ENCODE data around the gene ZNF497. TPM values are rescaled to one million over a fixed set of nuclear protein-coding genes. Genes with fewer than 3 reads are reported as not detected.

The ZNF497 gene
- total and polyA plus RNA-seq, 2 donors (not counting 1 experiment from before 2014, with no cell fraction given) = 1.6 to 2.7 TPM

- intact Hi-C loops (cut with micrococcal nuclease) = no loop called here
- Histone ChIP-seq H3K4me1 (ENCODE audit: control insufficient read depth in 2 of 2, insufficient read depth in 2 of 2, low read length in 2 of 2) (peaks cover 22 to 35% of the 10 kb centered on the region in 2 donors), H3K27ac (ENCODE audit: low read length in 2 of 2) (no peak overlapping the region), H2AFZ (ENCODE audit: insufficient read depth, low read depth, low read length, poor library complexity, severe bottlenecking) (no peak overlapping the region), H3K4me2 (replicated peaks; ENCODE audit: low read depth, low read length, poor library complexity, severe bottlenecking) (no peak overlapping the region), H3K36me3 (replicated peaks in 1 of 2; ENCODE audit: control extremely low read depth in 1 of 2, control insufficient read depth in 1 of 2, extremely low read depth in 1 of 2, insufficient read depth in 2 of 2, low read length in 1 of 2) (no peaks in the 10 kb centered on the region), H3K9ac (ENCODE audit: low read length) (no peak overlapping the region), H3K27me3 (replicated peaks in 1 of 4; ENCODE audit: control extremely low read depth in 1 of 4, control insufficient read depth in 3 of 4, insufficient read depth in 4 of 4, low read length in 3 of 4) (peaks cover 0 to 5% (median 0%) of the 10 kb centered on the region in 4 experiments), H3K4me3 (ENCODE audit: control extremely low read depth in 1 of 5, extremely low read depth in 1 of 5, insufficient read depth in 1 of 5, low read depth in 2 of 5, low read length in 4 of 5) (no peak overlapping the region), H3K9me3 (ENCODE audit: control extremely low read depth in 1 of 3, control insufficient read depth in 2 of 3, insufficient read depth in 1 of 3, low read length in 2 of 3) (peaks cover 0 to 13% (median 0%) of the 10 kb centered on the region in 3 donors), H3K79me2 (ENCODE audit: control insufficient read depth, insufficient read depth, low read length) (peaks cover 11% of the 10 kb centered on the region), H4K20me1 (ENCODE audit: control insufficient read depth, insufficient read depth, low read length, poor library complexity, severe bottlenecking) (peaks cover 6% of the 10 kb centered on the region)
- ChIA-PET CTCF (no interaction called here), POLR2A (no interaction called here)
- 96% methylated on average over 16 of the region's 23 CpGs for WGBS (ENCODE audit: insufficient coverage)
- ATAC-seq (ENCODE audit: low read depth) (no peak), DNase-seq (no peak)
- H3K4me1 Mint-ChIP-seq = peaks cover 36% of the 10 kb centered on the region
- H3K27ac Mint-ChIP-seq = no peak overlapping the region
- no peak for TF ChIP-seq EZH2 (IDR thresholded peaks at IDR 0.05; ENCODE audit: borderline replicate concordance, insufficient read depth, low read depth, low read length, poor library complexity, severe bottlenecking)
- TF ChIP-seq, protein P1, sequence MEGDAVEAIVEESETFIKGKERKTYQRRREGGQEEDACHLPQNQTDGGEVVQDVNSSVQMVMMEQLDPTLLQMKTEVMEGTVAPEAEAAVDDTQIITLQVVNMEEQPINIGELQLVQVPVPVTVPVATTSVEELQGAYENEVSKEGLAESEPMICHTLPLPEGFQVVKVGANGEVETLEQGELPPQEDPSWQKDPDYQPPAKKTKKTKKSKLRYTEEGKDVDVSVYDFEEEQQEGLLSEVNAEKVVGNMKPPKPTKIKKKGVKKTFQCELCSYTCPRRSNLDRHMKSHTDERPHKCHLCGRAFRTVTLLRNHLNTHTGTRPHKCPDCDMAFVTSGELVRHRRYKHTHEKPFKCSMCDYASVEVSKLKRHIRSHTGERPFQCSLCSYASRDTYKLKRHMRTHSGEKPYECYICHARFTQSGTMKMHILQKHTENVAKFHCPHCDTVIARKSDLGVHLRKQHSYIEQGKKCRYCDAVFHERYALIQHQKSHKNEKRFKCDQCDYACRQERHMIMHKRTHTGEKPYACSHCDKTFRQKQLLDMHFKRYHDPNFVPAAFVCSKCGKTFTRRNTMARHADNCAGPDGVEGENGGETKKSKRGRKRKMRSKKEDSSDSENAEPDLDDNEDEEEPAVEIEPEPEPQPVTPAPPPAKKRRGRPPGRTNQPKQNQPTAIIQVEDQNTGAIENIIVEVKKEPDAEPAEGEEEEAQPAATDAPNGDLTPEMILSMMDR (IDR thresholded peaks at IDR 0.05) = no peak
- H3K4me3 Mint-ChIP-seq = no peak overlapping the region
- H3K9me3 Mint-ChIP-seq (ENCODE audit: insufficient read depth) = no peaks in the 10 kb centered on the region
- no peaks in the 10 kb centered on the region for H3K27me3 Mint-ChIP-seq
Observed at GRCh38 chr19:58351990-58352755, 10.4 kb downstream of the ZNF497 start.

GRCh38 chr19:58351558-58351878 lies 11.0 kb downstream of the ZNF497 start:
- intact Hi-C loops (cut with micrococcal nuclease) = no loop called here
- ChIA-PET POLR2A (no interaction called here), CTCF (no interaction called here)
- Histone ChIP-seq H3K4me2 (replicated peaks; ENCODE audit: low read depth, low read length, poor library complexity, severe bottlenecking) (no peak overlapping the region), H3K27ac (ENCODE audit: low read length in 2 of 2) (no peak overlapping the region), H3K9ac (ENCODE audit: low read length) (no peak overlapping the region), H3K9me3 (ENCODE audit: control extremely low read depth in 1 of 3, control insufficient read depth in 2 of 3, insufficient read depth in 1 of 3, low read length in 2 of 3) (peaks cover 0 to 7% (median 0%) of the 10 kb centered on the region in 3 donors), H3K4me3 (ENCODE audit: control extremely low read depth in 1 of 5, extremely low read depth in 1 of 5, insufficient read depth in 1 of 5, low read depth in 2 of 5, low read length in 4 of 5) (no peak overlapping the region), H3K36me3 (replicated peaks in 1 of 2; ENCODE audit: control extremely low read depth in 1 of 2, control insufficient read depth in 1 of 2, extremely low read depth in 1 of 2, insufficient read depth in 2 of 2, low read length in 1 of 2) (no peaks in the 10 kb centered on the region), H3K79me2 (ENCODE audit: control insufficient read depth, insufficient read depth, low read length) (peaks cover 11% of the 10 kb centered on the region), H2AFZ (ENCODE audit: insufficient read depth, low read depth, low read length, poor library complexity, severe bottlenecking) (no peak overlapping the region), H3K27me3 (replicated peaks in 1 of 4; ENCODE audit: control extremely low read depth in 1 of 4, control insufficient read depth in 3 of 4, insufficient read depth in 4 of 4, low read length in 3 of 4) (no peaks in the 10 kb centered on the region), H3K4me1 (ENCODE audit: control insufficient read depth in 2 of 2, insufficient read depth in 2 of 2, low read length in 2 of 2) (peaks cover 21 to 35% of the 10 kb centered on the region in 2 donors), H4K20me1 (ENCODE audit: control insufficient read depth, insufficient read depth, low read length, poor library complexity, severe bottlenecking) (peaks cover 6% of the 10 kb centered on the region)
- Mint-ChIP-seq H3K4me3 (no peak overlapping the region), H3K4me1 (peaks cover 33% of the 10 kb centered on the region), H3K27ac (no peak overlapping the region), H3K9me3 (ENCODE audit: insufficient read depth) (no peaks in the 10 kb centered on the region), H3K27me3 (no peaks in the 10 kb centered on the region)
- DNase-seq (no peak), ATAC-seq (ENCODE audit: low read depth) (no peak)
- TF ChIP-seq EZH2 (IDR thresholded peaks at IDR 0.05; ENCODE audit: borderline replicate concordance, insufficient read depth, low read depth, low read length, poor library complexity, severe bottlenecking) = no peak
- TF ChIP-seq, protein P1 (IDR thresholded peaks at IDR 0.05) = no peak
- 96% methylated on average over 7 of the region's 9 CpGs for WGBS (ENCODE audit: insufficient coverage)

Measured in B cell (primary cell).